DLD1 (cell line): ENCODE data around the gene TADA3.

Experiments used
- in situ Hi-C: cut with HindIII; loops from 2 replicates; pipeline ENCODE4 v1.10.0; 2017; ENCODE audit warnings: low sequenced_read_pairs

The TADA3 gene

DNA sequence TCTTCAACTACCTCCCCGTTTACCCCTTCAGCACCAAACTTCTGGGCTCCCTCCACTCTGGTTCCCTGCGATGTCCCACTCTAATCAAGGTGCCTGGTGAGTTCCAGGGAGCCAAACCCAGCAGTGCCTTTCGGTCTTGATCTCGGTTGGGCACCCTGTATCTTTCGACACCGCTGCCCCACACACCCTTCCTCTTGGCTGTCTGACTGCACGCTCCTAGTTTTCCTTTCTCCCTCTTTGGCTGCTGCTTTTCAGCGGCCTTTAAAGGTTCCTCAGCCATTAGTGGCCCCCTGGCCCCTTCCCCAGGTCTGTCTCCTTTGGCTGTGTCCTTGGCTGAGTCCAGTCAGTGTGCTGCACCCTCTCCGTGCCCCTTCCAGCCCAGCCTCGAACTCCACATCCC is 18.6 kb upstream of the TADA3 start:
- in situ Hi-C loops: loop anchor here (10.0 kb wide), 1 partner anchor 116 kb away; no protein-coding TSS in a partner anchor

DNA sequence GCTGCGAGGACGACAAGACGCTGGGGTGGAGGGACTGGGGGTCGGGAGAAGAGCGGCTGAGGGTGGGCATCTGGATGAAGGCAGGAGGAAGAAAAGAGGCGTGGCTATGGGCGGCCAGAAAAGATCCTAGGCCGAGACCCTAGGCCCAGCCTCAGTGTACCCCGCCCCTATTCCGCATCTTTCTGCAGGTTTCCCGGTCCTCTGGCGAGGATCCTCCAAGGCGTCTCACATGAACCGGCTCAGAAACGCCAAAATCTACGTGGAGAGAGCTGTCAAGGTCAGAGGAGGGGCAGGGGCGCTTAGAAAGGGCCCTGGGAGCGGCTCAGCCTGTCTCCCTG is 18.1 kb upstream of the TADA3 start:
- in situ Hi-C loops: loop anchor here (10.0 kb wide), 1 partner anchor 116 kb away; no protein-coding TSS in a partner anchor

DNA sequence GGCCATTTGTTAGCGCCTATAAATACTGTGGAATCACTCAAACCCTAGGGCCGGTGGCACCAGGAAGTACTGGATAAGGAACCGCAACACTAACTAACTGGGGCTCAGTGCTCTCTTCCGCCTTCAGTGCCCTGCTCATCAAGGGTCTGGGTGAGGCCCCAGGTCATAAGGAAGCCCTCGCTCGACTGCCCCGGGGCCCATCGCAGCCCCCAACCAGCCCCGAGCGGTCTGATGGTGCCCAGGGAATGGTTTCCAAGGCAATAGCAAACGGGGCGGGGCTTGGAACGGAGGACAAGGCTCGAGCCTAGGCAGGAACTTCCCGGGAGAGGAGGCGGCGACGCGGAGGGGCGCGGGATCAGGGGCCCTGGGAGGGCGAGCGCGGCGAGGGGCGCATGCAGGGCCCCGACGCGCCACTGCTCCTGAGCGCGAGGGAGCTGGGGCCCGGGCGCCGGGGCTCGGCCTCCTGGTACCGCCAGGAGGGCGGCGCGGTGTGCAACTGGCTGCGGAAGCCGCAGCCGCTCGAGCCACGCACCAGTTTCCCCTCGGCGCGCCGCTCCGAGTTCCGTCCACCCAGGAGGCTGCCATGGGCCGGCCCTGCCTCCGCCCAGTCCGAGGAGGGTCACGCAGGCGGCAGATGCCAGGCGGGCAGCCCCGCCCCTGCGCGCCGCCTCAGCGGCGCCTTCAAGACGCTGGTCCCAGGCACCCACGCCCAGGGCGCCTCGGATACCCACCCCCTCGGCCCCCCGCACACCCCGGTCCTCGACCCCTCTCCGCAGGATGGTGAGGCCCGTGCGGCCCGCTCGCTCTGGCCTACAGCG is 17.6 kb upstream of the TADA3 start, which contains the start of gene TTLL3:
Gene TTLL3 (plus strand): TSS at position 648 of the 818 bp plus-strand sequence. CDS start 400 bp downstream, outside the sequence.
- in situ Hi-C loops: loop anchor here (10.0 kb wide), 1 partner anchor 115 kb away; no protein-coding TSS in a partner anchor

DNA sequence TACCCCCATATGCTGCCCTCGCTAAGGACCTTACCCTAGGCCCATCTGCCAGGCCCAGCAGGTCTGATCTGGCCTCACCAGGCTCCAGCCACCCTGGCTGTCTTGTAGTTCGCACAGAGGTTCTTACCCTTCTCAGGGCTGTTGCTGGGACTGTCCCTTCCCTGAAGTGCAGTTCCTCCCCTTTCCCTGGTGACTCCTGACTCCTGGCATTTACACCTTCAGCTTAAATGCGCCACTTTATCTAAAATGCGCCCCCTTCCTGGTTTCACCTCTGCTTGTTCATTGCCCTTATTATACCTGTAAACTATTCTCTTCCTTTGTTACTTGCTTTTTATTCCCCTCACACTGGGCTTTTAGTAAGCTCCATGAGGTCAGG is 17.0 kb upstream of the TADA3 start:
- in situ Hi-C loops: no loop called here

DNA sequence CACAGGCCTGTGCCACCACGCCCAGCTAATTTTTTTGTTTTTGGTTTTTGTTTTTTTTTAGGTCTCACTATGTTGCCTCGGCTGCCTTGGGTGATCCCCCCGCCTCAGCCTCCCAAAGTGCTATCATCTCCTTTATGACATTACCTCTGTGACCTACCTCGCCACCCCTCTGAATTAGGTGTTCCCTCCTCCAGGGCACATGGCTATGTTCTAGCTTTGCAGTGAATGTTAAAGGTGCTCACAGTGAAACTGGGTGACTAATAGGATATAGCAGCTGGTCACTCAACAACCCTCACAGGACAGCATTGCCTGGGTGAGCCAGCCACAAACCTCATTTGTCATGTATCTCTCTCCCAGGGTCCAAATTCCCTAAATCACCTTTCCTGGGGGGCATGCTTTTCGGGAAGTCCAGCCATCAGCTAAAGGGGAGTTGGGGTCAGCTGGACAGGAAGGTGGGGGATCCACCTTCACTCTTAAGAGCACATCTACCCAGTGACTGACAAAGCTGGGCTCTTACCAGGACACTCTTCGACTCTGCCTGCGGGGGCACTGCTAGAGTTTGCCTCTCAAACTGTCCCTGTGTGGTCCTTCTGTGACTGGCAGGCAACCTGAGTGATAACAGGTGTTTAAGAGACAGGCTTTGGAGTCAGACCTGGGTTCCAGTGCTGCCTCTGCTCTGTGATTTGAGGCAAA is 16.2 kb upstream of the TADA3 start:
- in situ Hi-C loops: no loop called here

DNA sequence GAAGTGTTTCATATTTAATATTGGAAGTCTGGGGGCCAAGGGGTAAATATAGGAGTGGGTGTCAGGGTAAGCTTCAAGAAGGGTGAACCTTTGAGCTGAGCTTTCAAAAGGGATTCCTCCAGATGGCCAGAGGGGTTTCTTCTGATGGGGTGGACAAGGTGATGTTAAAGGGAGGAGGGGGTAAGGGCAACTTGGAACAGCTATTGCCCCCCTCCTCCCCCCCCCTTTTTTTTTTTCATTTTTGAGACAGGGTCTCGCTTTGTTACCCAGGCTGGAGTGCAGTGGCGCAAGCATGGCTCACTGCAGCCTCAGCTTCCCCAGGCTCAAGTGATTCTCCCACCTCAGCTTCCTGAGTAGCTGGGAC is 15.7 kb upstream of the TADA3 start:
- in situ Hi-C loops: no loop called here

DNA sequence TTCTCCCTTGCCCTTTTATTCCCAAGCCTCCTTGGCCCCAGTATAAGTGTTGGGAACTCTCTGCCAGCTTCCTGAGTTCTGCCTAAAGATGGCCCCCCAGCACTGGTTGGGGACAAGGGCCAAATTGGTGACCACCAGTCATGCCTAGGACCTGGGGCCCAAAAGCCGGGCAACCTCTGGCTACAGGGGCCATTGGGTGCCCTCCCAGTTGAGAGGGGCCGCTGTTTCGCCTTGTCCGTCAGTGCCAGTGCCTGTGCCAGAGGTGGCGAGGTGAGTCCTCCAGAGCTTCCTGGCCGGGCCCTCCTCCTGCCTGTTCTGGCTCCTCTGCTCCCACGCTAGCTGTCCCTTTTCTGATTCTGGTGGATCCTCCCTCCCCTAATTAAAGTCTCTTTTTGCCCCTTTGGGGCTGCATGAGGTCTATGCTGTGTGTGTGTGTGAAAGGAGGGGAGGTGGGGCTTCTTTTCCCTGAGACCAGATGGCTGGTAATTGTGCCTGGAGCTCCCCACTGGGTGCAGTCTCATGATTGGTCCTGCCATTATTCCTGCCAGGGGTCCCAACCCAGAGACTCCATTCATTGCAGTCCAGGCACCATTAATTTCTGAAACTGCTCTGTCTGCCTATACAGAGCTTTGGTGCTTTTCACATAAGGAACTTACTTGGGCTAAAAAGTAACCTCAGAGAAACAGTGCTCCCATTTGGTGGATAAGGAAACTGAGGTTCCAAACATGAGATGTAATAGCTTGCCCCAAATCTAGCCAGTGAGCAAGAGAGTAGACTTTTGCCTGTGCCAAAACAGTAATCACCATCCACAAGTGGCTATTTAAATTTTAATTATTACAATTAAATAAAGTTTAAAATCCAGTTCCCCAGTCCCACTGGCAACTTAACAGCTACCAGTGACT is 14.7 kb upstream of the TADA3 start:
- in situ Hi-C loops: no loop called here

DNA sequence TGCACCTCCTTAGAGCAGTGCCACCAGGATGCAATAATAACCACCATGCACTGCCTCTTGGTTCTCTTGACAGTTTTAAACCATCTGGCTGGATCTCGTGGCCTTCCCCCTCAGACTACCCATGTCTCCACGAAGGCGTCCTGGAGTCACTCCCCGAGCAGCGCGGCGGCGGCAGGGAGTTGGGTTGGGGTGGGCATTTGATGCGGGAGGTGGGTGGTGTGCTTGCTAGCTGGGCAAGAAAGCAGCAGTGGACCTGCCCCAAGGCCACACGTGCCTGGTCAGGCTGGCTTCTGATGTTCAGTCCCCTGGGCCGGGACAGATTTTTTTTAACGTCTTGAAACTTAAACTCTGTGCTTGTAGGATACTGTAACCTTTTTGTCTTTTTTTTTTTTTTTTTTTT is 13.9 kb upstream of the TADA3 start:
- in situ Hi-C loops: no loop called here

DNA sequence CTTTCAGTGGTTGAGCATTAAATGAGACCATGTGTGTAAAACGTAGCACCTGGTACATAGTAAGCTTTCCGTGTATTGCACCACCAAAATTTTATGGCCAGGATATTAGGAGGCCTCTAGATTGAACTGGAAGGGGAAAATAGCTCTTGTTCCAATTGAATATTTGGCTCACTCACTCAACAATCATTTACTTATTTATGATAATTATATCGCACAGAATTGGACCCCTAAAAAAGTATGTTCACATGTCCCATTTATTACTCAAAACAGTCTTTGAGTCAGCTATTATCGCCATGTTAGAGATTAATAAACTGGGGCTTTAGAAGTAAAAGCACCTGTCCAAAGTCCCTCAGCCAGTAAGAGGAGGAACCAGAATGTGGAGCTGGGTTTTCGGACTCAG is 12.7 kb upstream of the TADA3 start:
- in situ Hi-C loops: no loop called here

DNA sequence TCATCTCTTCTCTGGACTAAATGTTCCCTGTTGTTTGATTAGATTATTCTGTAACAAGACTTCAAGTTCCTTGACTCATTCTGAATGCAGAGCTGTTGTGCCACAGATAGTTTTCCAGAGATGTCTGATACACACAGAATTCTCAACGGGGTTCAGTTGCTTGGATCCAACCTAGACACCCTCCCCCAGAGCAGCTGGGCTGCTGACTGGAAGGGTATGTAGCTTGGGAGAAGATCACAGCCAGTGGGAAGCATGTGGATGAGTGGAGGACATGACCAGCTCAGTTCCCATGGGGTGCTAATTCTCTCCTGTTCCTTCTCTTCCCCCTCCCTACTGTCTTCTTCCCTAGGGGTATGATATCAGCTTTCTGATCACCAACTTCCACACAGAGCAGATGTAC is 11.2 kb upstream of the TADA3 start:
- in situ Hi-C loops: no loop called here

DNA sequence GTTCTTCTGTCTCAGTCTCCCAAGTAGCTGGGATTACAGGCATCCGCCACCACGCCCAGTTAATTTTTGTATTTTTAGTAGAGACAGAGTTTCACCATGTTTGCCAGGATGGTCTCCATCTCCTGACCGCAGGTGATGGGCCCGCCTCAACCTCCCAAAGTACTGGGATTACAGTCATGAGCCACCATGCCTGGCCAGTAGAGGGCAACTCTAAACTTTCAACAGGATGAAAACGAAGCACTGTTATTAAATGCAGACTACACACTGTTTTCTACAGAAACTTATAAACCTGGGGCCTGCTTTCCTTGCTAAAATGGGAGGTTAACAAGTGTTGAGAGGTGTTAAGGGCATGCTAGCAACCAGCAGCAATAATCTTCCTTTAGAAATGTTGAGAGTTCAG is 8.3 kb upstream of the TADA3 start:
- in situ Hi-C loops: no loop called here

DNA sequence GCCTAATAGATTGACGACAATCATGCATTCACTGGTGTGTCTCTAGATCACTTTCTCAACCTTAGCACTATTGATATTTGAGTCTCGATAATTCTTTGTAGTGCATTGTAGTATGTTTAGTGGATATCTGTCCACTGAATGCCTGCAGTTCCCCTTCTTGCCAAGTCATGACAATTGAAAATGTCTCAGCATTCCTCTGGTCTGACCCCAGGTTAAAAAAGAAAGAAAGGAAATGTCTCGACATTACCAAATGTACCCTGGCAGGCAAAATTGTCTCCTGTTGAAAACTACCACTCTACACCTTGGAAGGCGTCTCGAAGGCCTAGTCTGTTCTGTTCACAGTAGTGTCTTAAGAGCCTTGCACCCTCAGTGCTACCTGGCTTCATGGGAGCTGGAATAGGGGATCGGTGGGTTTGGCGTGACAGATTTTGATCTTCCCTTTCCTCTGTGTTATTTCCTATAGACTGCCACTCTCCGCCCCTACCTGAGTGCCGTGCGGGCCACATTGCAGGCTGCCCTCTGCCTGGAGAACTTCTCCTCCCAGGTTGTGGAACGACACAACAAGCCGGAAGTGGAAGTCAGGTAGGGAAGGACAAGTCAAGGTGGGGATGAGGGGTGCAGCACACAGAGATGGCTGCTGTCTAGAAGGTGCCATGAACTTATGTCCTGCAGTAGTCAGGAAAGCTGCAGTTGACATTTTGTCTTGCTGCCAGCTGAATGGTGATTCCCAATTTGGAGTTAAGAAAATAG is 5.1 kb upstream of the TADA3 start:
- in situ Hi-C loops: no loop called here

DNA sequence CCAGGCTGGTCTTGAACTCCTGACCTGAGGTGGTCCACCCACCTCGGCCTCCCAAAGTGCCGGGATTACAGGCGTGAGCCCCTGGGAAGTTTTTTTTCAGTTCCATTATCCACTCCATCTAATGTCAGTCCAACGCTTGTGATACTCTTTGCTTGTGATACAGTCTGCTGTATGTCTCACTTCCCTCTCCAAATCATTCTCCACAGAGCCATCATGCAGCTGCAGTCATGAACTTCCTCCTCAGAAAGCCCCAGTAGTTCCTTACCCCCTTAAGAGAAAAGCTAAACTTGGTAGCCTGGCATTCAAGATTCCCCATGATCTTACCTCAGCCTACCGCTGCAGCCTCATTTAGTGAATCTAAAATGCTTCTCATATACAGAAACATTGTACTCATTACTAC is 2.9 kb upstream of the TADA3 start:
- in situ Hi-C loops: no loop called here

DNA sequence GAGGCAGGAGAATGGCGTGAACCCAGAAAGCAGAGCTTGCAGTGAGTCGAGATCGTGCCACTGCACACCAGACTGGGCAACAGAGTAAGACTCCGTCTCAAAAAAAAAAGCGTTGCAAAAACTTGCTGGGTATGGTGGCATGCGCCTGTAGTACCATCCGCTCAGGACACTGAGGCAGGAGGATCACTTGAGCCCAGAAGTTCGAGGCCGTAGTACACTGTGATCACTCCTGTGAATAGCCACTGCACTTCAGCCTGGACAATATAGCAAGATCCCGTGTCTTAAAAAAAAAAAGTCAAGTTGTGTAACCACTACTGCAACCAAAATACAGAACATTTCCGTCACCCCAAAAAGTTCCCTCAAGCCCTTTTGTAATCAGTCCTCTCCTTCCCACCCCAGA is 2.1 kb upstream of the TADA3 start:
- in situ Hi-C loops: no loop called here

DNA sequence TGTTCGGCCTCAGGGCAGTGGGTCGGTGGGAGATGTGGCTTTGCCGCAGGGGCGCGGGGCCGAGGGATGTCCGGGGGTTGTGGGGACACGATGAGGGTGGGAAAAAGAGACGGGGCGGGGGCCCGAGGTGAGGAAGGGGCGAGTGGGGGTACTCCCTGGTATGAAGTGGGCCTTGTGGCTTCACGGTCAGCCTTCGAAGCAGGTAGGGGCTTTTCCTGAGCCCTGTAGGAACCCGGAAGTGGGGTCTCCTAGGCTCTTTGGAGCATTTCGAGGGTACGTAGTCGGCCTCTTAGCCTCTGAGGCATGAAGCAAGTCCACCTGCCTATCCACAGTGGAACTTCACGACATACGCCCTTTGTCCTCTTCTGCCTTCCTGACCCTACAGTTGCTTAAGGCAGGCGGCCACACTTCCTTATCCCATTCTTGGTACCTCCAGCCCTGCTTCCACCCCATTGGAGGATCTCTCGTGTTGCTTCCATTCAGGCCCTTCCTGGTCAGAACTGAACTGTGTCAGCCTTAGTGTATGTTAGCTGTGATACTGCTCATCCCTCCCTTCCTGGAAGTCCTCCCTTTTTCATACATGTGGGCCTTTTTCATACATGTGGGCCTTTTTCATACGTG is 998 bp upstream of the TADA3 start:
- in situ Hi-C loops: no loop called here

DNA sequence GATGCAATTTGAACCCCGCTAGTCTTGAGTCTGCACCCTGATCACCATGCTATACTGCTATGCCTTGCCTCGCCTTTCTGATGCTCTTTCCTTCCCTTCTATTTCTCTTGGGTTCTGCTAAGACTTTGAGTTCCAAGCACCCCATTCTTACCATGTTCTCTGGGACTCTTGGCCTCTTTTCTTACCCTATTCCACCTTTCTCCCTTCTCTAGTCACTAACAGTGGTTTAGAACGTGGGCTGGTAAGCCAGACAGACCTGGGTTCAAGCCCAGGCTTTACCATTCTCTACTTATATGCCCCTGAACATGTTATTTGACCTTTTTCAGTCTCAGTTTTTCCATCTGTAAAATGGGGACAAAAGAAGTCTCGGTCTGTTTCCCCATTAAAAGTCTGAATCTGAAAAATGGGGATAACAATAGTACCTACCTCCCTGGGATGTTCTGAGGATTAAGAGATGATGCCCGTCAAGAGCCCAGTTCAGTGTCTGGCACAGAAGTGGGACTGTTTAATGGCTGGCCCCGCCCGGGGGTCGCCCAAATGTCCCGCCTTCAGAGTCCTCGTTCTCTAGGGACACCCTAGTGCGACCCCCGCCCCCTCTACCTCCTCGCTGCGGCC is 376 bp downstream of the TADA3 start:
- in situ Hi-C loops: no loop called here

DNA sequence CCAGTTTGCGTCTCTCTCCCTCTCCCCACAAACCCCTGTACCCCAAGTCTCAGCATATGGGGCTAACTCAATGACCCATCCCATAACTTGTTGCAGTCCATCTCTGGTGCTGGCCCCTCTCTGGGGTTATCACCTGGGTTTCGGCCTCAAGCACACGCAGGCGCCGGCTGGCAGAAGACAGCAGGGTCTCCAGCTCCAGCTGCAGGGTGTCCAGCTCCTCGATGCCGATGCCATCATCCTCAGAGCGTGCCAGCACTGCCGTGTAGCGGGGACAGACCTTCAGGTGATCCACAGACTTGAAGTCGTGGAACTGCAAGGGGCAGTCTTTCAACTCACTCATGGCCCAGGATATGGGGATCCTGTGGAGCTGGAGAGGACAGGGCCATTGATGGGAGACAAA is 1.1 kb downstream of the TADA3 start:
- in situ Hi-C loops: no loop called here

DNA sequence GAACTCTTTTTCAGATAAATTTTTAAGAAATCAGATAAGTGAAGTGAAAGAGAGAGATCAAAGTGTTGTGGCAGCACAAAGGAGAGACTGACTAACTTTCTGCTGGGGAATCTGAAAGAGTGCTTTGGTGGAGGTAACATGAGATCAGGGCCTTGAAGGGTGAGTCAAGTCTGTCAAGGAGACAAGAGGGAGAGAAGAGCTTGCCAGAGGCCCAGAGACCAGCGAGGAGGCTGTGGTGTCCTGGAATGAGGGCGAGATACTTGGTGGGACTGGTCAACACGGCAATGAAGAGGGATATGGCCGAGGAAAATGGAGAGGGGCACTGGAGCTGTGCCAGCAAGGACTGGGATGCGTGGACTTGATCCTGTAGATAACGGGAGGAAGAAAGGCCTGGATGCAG is 4.6 kb downstream of the TADA3 start:
- in situ Hi-C loops: no loop called here

DNA sequence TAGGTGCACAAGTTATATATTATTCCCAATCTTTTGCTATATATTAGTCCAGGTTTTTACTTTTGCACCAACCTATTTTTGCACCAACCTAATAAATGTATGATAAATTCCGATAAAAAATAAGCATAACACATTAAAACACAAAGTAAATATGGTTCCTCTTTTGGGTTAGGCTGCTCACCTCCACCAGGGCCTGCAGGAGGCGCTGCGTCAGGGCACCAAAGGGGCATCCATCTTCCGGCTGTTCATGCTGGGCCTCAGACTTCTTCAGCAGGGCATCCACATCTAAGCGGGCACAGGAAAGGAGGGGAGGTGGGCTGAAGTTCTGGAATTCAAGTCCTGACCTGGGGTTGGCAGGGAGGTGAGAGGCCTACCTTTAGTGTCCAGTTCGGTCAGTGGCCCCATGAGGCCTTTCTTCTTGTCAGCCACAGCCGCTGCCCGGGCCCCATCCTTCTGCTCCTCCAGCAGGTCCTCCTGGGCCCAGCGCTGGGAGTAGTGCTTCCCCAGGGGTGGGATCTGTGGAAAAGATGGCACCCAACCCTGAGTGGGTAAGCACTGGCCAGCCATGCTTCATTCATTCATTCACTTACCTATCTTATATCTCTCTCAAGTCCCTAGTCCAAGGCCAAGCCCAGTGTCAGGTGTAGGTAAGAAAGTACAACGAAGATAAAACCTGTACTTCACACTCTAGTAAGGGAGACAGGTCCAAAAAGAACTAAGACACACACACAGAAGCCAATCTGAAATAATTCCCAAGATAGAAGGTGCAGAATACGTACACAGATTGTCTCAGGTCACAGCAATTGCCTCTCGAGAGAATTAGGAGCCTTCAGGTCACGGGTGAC is 5.2 kb downstream of the TADA3 start:
- in situ Hi-C loops: no loop called here
